T follicular helper cell (primary cell): ENCODE measurements around the gene ACAA1.

Experiments
- DNase-seq: peaks from one replicate; pipeline ENCODE4 v3.0.0-alpha.2; 2020; ENCODE audit warnings: low read depth

The ACAA1 gene

GRCh38 chr3:38119248-38119544, 17.7 kb downstream of the ACAA1 start:
- DNase-seq, result no peak

- no peak for DNase-seq
Observed at GRCh38 chr3:38118421-38119247, 18.3 kb downstream of the ACAA1 start.

GRCh38 chr3:38117748-38118420, 19.0 kb downstream of the ACAA1 start:
- peak; percentile 55 for DNase-seq

GRCh38 chr3:38117163-38117716, 19.7 kb downstream of the ACAA1 start:
- DNase-seq, result no peak

- DNase-seq, result no peak
Observed at GRCh38 chr3:38116471-38117162, 20.3 kb downstream of the ACAA1 start.

GRCh38 chr3:38115645-38116427, 21.1 kb downstream of the ACAA1 start:
- no peak for DNase-seq

- no peak for DNase-seq
Observed at GRCh38 chr3:38114875-38115644, 21.9 kb downstream of the ACAA1 start.

- DNase-seq, result no peak
Observed at GRCh38 chr3:38114052-38114874, 22.7 kb downstream of the ACAA1 start.

GRCh38 chr3:38112378-38112761, 24.6 kb downstream of the ACAA1 start:
- DNase-seq, result no peak

- DNase-seq, result no peak
Observed at GRCh38 chr3:38111696-38112377, 25.1 kb downstream of the ACAA1 start.

GRCh38 chr3:38111201-38111600, 25.7 kb downstream of the ACAA1 start:
- DNase-seq, result no peak

GRCh38 chr3:38110314-38111050, 26.4 kb downstream of the ACAA1 start:
- no peak for DNase-seq

- no peak for DNase-seq
Observed at GRCh38 chr3:38109580-38110313, 27.2 kb downstream of the ACAA1 start.

- no peak for DNase-seq
Observed at GRCh38 chr3:38108649-38109579, 28.0 kb downstream of the ACAA1 start.

- no peak for DNase-seq
Observed at GRCh38 chr3:38107911-38108648, 28.8 kb downstream of the ACAA1 start.

- DNase-seq, result no peak
Observed at GRCh38 chr3:38105525-38105924, 31.4 kb downstream of the ACAA1 start.
